ENCODE results near the gene TEAD4.

The TEAD4 gene

DNA sequence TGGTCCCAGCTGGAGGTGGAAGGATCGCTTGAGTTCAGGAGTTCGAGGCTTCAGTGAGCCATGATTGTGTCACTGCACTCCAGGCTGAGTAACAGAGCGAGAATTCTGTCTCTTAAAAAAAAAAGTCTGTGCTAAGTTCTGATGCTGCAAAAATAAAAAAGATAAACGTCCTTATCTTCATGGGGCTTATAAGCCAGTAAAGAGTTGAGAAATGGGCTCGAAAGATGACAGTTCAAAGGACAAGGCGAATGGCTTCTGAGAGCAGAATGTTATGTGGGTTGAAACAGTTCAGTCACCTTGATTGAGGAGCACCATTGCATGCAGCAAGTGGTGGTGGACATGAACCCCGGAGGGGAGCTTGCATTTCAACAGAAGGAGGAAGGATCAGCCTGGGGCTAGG, 122.7 kb downstream of the TEAD4 start:
- H3K4me3 ChIP-seq (ENCODE audit: low read depth, low read length), result no peak overlapping the region
- TF ChIP-seq, protein P1, sequence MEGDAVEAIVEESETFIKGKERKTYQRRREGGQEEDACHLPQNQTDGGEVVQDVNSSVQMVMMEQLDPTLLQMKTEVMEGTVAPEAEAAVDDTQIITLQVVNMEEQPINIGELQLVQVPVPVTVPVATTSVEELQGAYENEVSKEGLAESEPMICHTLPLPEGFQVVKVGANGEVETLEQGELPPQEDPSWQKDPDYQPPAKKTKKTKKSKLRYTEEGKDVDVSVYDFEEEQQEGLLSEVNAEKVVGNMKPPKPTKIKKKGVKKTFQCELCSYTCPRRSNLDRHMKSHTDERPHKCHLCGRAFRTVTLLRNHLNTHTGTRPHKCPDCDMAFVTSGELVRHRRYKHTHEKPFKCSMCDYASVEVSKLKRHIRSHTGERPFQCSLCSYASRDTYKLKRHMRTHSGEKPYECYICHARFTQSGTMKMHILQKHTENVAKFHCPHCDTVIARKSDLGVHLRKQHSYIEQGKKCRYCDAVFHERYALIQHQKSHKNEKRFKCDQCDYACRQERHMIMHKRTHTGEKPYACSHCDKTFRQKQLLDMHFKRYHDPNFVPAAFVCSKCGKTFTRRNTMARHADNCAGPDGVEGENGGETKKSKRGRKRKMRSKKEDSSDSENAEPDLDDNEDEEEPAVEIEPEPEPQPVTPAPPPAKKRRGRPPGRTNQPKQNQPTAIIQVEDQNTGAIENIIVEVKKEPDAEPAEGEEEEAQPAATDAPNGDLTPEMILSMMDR (conservative IDR thresholded peaks at IDR 0.05; ENCODE audit: low read depth, low read length), result no peak
- no peak for DNase-seq (ENCODE audit: low read depth)

DNA sequence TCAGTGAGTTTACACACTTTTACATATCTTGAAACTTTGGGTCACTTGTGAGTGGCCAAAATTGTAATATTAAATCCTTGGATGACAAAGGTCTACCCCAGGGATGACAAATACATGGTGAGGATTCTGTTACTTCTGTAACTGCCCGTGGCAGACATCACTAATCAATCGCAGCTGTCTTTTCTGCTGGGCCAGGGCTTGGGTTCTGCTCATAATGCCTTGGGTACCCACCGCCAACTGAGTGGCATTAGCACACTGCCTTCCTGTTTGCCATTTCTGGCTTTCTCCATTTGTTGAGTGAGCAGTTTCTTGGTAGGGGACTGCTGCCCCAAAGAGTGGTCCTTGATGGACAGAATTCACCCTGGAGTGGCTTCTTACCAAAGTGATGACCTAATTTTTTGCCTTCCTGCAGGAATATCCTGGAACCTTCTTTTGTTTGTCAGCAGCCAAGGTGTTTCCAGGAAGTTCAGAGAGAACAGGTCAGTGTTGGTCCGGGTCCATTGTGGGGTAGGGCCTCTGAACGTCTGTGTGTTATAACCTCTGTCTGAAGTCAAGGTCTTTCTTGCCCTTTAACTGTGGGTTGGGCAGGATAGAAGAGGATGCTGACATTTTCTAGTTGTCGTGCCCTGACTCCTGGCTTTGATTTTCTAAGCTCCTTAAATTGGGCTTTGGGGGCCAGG, 124.2 kb downstream of the TEAD4 start:
- TF ChIP-seq, protein P1 (conservative IDR thresholded peaks at IDR 0.05; ENCODE audit: low read depth, low read length), result no peak
- H3K4me3 ChIP-seq (ENCODE audit: low read depth, low read length), result no peak overlapping the region
- DNase-seq (ENCODE audit: low read depth), result no peak

DNA sequence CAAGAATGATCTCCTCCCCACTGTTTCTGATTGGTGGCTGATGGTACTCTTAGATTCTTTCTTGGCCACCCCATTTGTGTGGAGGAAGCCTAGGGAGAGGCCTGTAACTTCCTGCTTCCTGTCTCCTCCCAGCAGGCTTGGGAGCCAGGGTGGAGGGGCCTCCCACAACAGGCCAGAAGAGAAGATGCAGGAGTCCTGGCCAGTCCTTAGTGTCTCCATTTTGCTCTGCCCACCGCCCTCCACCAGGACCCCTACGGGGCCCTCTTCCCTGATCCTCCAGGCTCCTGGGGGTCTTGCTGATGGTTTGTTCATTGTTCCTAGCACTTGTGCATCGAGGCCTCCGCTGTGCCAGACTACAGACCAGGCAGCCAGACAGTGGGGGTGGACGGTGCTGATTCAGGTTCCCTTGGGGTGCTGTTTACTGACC, 124.7 kb downstream of the TEAD4 start:
- TF ChIP-seq, protein P1 (conservative IDR thresholded peaks at IDR 0.05; ENCODE audit: low read depth, low read length), result no peak
- peak; percentile 43 for DNase-seq (ENCODE audit: low read depth)
- H3K4me3 ChIP-seq (ENCODE audit: low read depth, low read length), result no peak overlapping the region

DNA sequence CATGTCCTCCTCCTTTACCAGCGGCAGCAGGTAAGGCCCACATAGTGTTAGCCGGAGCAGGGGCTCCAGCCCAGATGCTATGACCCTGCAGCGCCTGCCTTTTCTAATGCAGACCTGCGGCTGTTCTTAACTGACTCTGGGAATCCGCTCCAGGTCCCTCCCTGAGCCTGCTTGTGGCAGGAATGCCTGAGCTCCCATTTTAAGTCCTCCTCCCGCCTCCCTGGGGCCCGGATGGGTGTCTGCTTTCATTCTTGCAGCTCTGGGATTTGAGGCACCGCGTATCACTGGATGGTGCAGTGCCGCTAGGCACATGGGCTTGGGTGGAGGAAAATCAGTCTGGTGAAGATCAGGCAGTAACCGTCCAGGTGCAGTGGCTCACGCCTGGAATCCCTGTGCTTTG, 125.5 kb downstream of the TEAD4 start:
- TF ChIP-seq, protein P1 (conservative IDR thresholded peaks at IDR 0.05; ENCODE audit: low read depth, low read length), result no peak
- no peak overlapping the region for H3K4me3 ChIP-seq (ENCODE audit: low read depth, low read length)
- no peak for DNase-seq (ENCODE audit: low read depth)

DNA sequence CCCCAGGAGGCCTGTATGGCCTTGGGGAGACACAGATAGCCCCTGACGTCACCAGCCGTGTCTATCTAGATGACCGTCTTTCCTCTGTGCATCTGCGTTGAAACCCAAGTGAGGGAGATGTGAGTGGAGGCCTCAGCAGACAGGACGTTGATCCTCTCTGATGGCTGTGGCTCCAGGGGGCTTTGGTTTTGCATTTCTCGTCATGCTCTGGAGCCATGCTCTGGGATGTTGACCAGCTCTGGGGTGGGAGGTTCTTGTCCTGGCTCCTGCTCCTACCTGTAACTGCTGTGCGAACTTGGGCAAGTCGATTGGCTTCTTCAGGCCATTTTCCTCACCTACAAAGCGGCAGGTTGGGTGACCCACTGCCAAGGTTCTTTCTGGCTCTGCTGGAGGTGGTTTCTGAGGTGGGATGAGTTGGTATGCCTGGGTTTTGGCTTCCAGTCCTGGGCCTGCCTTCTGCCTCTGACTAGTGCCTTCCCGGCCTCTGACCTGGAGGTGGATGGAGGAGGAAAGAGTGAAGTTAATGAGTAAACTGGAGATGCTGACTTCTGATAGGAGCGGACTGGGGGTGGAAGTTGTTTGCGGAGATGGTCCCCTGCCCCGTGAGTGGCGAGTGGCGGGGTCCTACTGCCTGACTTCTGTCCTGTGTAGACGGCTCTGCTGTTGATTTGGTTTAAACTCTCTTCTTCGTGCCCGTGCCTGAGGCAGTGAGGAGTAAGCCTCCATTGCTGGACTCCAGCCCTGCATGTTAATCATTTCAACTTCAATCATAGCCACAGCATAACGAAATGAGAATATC, 126.3 kb downstream of the TEAD4 start:
- TF ChIP-seq, protein P1 (conservative IDR thresholded peaks at IDR 0.05; ENCODE audit: low read depth, low read length), result no peak
- DNase-seq (ENCODE audit: low read depth), result no peak
- no peak overlapping the region for H3K4me3 ChIP-seq (ENCODE audit: low read depth, low read length)

DNA sequence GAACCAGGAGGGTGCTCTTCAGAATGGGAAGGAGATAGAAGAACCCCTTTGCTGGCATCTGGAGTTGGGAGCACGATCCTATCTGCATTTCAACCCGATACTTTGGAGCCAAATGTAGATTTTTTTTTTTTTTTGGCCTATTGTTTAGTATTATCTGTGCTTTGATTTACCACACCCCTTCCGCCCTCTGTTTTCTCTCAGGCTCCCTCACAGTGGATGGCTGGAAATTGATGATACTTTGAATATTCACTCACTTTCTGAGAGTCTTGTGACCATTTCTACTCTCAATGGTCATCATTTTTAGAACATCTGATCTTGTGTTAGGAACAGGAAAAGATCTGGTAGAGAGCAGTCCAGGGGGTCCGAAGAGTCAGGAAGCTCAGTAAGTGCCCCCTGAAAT, 127.0 kb downstream of the TEAD4 start:
- no peak overlapping the region for H3K4me3 ChIP-seq (ENCODE audit: low read depth, low read length)
- TF ChIP-seq, protein P1 (conservative IDR thresholded peaks at IDR 0.05; ENCODE audit: low read depth, low read length), result no peak

More for the DNA sequence above, 127.0 kb downstream of the TEAD4 start:
- DNase-seq (ENCODE audit: low read depth), result no peak

Measured in choroid plexus epithelial cell (primary cell).